Activated T-cell treated with anti-CD3 and anti-CD28 coated beads, Interleukin-2, amount 50 U/mL, for 4 hours (primary cell): ENCODE measurements around the gene CGB8. TPM values are rescaled to one million over a fixed set of nuclear protein-coding genes. Genes with fewer than 3 reads are reported as not detected.

Experiments used
- ATAC-seq, 2 donors: fragments of 200-7000 bp; cut with Tn5 transposase; one replicate each; pipeline ENCODE4 v1.10.0; 2021
- DNase-seq: peaks from one replicate; pipeline ENCODE4 v3.0.0-alpha.2; 2020
- H3K27me3 Mint-ChIP-seq: one replicate; pipeline ENCODE4 v1.8.0; 2021; ENCODE audit warnings: low read depth, mixed read lengths
- H3K36me3 Mint-ChIP-seq: one replicate; pipeline ENCODE4 v1.8.0; 2022; ENCODE audit warnings: mixed read lengths; ENCODE audit not compliant: insufficient read depth
- H3K4me1 Mint-ChIP-seq: one replicate; pipeline ENCODE4 v1.8.0; 2021; ENCODE audit warnings: low read depth, mixed read lengths
- H3K4me3 Mint-ChIP-seq: one replicate; pipeline ENCODE4 v1.8.0; 2021; ENCODE audit warnings: mild to moderate bottlenecking, moderate library complexity, mixed read lengths
- H3K9me3 Mint-ChIP-seq: one replicate; pipeline ENCODE4 v1.8.0; 2021; ENCODE audit warnings: mixed read lengths
- total RNA-seq, 3 donors: library from RNA; stranded (reverse); gene quantifications; one replicate each; pipeline ENCODE4 v1.2.1, GENCODE V29; 2021

Gene CGB8
- total RNA-seq, 3 donors from 2014 or later = not detected

DNA sequence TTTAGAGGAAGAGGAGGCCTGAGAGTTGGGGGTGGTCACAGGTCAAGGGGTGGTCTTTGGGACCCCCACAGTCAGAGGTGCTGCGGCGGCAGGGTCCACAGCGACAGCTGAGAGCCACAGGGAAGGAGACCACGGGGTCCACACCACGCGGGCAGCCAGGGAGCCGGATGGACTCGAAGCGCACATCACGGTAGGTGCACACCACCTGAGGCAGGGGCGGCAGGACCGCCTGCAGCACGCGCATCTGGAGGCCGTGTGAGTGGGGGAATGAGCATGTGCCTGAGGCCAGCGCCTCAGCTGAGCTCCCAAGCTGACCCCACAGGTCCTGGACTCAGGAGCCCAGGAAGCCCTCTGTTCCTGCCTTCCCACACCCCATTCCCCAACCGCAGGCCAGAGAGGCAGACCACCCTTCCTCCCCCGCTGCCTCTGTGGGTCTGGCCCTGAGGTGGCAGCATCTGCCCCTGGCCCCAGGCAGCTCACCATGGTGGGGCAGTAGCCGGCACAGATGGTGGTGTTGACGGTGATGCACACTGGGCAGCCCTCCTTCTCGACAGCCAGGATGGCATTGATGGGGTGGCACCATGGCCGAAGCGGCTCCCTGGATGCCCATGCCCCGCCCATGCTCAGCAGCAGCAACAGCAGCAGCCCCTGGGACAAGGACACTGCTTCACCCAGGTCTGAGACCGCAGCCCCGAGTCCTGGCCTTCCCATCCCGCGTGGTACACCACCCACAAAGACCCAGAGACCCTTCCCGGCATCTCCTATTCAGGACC is 32.7 kb downstream of the CGB8 start:
- Mint-ChIP-seq H3K4me3 (no peak overlapping the region), H3K4me1 (peaks cover 17% of the 10 kb centered on the region), H3K36me3 (peaks cover 5% of the 10 kb centered on the region), H3K9me3 (no peaks in the 10 kb centered on the region), H3K27me3 (peaks cover 3% of the 10 kb centered on the region)
- DNase-seq (no peak), ATAC-seq (no peak)

DNA sequence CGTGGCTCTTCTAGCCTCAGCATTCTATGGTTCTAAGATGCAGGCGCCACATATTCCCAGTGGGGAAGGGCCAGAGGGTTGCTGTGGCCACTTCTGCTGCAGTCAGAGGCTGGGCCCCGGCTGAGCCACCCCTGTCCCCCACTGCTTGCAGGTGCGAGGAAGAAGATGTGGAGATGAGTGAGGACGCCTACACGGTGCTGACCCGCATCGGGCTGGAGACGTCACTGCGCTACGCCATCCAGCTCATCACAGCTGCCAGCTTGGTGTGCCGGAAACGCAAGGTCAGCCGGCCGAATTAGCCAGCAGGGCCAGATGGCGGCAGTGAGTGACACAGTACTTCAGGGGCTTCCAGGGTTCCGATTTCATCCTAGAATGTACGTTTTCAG is 34.0 kb downstream of the CGB8 start:
- Mint-ChIP-seq H3K27me3 (peaks cover 3% of the 10 kb centered on the region), H3K36me3 (peaks cover 8% of the 10 kb centered on the region), H3K4me3 (no peak overlapping the region), H3K4me1 (peaks cover 10% of the 10 kb centered on the region), H3K9me3 (no peaks in the 10 kb centered on the region)
- ATAC-seq (no peak), DNase-seq (no peak)

DNA sequence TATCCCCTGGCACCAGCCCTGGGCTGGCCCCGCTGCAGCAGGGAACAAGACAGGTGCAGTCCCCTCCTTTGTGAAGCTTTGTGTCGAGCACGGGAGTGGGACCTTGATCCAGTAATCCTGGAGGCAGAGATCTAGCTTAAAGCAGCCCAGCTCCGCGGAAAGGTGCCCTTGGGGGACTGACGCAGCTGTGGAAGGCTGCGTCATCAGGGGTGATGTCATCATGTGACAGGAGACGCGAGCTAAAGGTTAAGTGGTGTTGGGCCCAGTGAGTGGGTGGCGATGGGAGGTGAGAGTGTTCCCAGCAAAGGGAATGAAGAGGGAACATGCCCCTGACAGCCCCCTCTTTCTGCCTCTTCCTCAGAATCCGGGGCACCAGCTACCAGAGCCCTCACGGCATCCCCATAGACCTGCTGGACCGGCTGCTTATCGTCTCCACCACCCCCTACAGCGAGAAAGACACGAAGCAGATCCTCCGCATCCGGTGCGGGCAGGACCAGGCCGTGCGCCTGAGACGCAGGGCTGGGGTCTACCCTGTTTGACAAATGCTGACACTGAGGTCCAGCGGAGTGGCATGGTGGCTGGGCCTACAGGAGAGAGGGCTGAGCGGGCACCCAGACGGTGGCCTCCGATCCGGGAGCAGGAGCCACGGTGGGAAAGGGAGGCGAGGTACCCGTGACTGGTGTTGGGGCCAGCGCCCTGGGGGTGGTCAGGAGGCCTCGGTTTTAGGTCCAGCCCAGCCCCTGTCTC is 34.6 kb downstream of the CGB8 start:
- Mint-ChIP-seq H3K27me3 (no peaks in the 10 kb centered on the region), H3K4me1 (peaks cover 9% of the 10 kb centered on the region), H3K4me3 (no peak overlapping the region), H3K9me3 (no peaks in the 10 kb centered on the region), H3K36me3 (peaks cover 8% of the 10 kb centered on the region)
- no peak for ATAC-seq
- DNase-seq = no peak

DNA sequence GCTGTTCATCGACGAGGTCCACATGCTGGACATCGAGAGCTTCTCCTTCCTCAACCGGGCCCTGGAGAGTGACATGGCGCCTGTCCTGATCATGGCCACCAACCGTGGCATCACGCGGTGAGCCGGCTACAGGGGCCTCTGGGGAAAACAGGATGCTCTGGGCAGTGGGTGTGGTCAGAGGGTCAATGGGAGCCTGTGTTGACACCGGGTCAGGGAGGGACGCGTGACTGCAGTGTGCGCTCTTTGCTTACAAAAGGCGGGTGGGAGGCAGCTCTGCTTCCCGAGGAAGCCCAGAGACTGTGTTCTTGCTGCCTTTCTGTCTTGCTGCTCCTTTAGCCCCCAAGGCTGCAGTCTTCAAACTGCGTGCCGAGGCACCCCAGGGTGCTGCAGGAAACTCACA is 37.7 kb downstream of the CGB8 start:
- H3K4me3 Mint-ChIP-seq = no peak overlapping the region
- ATAC-seq (no peak), DNase-seq (no peak)
- H3K9me3 Mint-ChIP-seq = no peaks in the 10 kb centered on the region
- H3K27me3 Mint-ChIP-seq = no peaks in the 10 kb centered on the region
- H3K4me1 Mint-ChIP-seq = no peaks in the 10 kb centered on the region
- H3K36me3 Mint-ChIP-seq = peaks cover 8% of the 10 kb centered on the region

DNA sequence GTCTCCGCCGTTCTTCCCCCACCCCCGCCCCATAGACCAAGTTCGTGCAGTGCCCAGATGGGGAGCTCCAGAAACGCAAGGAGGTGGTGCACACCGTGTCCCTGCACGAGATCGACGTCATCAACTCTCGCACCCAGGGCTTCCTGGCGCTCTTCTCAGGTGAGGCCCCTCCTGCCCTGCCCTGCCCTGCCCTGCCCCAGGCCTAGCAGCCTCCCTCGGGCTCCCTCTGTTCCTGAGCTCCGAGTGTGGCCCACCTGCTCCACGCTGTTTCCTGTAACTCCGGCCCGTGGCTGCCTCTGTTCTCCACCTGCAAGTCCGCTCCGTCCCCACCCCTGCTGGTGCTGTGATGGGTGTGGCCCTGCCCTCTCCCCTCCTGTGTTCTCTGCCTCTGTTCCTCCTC is 38.5 kb downstream of the CGB8 start:
- ATAC-seq (no peak), DNase-seq (no peak)
- Mint-ChIP-seq H3K4me1 (no peaks in the 10 kb centered on the region), H3K36me3 (peaks cover 7% of the 10 kb centered on the region), H3K4me3 (no peak overlapping the region), H3K27me3 (no peaks in the 10 kb centered on the region), H3K9me3 (no peaks in the 10 kb centered on the region)

DNA sequence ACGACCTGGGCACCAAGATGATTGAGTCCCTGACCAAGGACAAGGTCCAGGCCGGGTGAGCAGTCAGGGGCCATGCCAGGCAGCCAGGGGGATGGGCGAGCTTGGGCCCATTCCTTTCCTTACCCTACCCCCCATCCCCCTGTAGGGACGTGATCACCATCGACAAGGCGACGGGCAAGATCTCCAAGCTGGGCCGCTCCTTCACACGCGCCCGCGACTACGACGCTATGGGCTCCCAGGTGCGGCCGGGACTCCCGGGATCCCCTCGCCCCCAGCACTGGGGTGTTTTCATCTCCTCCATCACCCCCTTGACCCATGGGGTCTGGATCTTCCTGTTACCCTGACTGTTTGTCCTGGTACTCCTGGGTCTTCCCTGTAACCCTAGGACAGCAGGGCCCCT is 39.1 kb downstream of the CGB8 start:
- Mint-ChIP-seq H3K27me3 (no peaks in the 10 kb centered on the region), H3K36me3 (peaks cover 12% of the 10 kb centered on the region), H3K4me1 (no peaks in the 10 kb centered on the region), H3K9me3 (no peaks in the 10 kb centered on the region), H3K4me3 (no peak overlapping the region)
- ATAC-seq (no peak), DNase-seq (no peak)

DNA sequence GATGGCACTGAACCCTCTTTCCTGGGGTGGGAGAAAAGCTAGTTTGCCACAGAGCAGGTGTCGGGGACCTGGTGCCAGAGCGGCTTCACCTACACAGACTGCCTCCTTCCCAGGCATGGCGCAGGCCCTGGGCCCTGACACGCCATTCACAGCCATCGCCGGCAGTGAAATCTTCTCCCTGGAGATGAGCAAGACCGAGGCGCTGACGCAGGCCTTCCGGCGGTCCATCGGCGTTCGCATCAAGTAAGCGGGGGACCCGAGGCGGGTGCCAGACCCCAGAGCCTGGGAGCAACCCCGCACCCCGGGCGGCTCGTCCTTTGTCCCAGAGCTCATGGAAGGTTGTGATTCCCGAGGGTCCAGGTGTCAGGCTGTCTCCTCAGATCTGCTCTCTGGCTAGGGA is 42.0 kb downstream of the CGB8 start:
- no peak for DNase-seq
- Mint-ChIP-seq H3K27me3 (no peaks in the 10 kb centered on the region), H3K9me3 (no peaks in the 10 kb centered on the region), H3K4me3 (no peak overlapping the region), H3K4me1 (no peaks in the 10 kb centered on the region), H3K36me3 (peaks cover 14% of the 10 kb centered on the region)
- no peak for ATAC-seq

DNA sequence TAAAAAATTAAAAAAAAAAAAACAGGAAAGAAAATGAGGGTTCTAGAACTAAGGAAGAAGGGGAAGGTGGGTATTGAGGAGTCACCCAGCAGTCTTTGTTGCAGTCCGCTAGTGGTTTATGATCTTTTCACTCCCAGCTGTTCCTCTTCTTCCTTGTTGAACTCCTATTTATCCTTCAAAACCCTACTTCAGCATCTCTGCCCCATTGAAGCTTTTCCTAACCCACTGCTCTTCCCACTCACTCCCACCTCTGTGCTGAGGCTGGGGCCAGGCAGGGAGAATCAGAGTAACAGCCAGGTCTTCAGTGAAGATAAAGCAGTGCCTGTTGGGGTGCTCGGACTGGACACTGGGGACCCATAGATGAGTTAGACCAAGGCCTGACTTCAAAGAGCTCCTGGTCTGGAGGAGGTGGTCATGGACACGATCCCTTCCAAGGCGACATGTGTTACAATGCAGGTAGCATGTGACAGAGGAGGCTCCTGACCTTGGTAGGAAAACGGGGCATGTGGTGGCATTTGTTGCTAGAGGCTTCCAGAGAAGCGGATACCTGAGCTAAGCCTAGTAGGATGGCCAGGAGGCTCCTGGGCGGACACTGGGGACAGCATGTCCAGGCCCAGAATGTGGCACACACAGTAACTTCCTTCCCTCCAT is 43.8 kb downstream of the CGB8 start:
- DNase-seq (no peak), ATAC-seq (no peak)
- no peaks in the 10 kb centered on the region for H3K9me3 Mint-ChIP-seq
- no peak overlapping the region for H3K4me3 Mint-ChIP-seq
- H3K4me1 Mint-ChIP-seq = no peaks in the 10 kb centered on the region
- peaks cover 14% of the 10 kb centered on the region for H3K36me3 Mint-ChIP-seq
- H3K27me3 Mint-ChIP-seq = no peaks in the 10 kb centered on the region

DNA sequence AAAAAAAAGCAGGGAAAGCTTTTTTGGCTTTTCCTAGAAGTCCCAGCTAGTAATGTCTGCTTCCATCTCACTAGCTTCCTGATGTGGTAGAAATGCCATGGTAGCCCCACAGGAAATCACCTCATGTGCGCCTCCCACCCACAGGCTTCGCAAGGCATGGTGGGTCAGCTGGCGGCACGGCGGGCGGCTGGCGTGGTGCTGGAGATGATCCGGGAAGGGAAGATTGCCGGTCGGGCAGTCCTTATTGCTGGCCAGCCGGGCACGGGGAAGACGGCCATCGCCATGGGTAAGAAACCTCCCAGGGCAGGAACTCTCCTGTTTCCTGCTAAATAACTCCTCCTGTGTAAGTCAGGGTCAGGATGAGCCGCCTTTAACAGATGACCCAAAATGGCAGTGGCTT is 44.8 kb downstream of the CGB8 start:
- Mint-ChIP-seq H3K9me3 (no peaks in the 10 kb centered on the region), H3K4me3 (no peak overlapping the region), H3K4me1 (peaks cover 6% of the 10 kb centered on the region), H3K36me3 (peaks cover 20% of the 10 kb centered on the region), H3K27me3 (no peaks in the 10 kb centered on the region)
- ATAC-seq = no peak
- no peak for DNase-seq

DNA sequence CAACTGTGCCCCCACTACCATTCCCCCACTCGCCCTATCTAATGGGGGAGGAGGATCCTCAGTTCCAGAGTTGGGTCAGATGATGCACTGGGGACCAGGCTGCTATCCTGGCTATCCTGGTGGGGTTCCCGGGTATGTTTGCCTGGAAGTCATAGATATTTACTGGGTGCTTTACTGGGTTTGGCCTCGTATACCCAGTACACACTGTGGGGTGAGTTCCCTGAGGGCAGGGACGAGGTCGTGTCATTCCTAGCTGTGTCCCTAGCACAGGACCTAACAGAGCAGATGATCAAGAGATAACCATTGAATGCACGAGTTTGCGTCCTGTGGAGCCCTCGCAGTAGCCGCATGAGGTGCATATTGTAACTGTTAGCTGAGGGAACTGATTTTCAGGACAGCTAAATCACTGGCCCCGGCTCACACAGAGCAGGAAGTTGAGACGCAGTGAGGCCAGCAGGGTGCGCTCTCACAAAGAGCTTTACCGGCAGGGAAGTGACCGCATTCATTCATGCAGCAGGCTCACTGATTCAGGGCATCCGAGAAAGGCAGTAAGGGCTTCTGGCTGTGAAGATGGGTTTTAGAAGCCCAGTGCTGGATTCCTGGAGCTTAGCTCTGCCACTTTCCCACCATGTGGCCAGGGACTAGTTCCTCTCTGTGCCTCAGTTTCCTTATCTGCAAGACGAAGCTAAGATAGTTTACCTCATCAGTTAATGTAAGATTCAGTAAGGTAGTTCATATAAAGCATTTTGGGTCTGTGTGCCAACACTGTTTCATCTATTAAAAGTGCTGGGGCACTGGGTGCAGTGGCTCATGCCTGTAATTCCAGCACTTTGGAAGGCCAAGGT is 49.2 kb downstream of the CGB8 start:
- ATAC-seq = peak; percentile 80 to 96
- Mint-ChIP-seq H3K36me3 (peaks cover 22% of the 10 kb centered on the region), H3K27me3 (no peaks in the 10 kb centered on the region), H3K9me3 (no peaks in the 10 kb centered on the region), H3K4me1 (peaks cover 14% of the 10 kb centered on the region), H3K4me3 (no peak overlapping the region)
- DNase-seq = peak; percentile 65

DNA sequence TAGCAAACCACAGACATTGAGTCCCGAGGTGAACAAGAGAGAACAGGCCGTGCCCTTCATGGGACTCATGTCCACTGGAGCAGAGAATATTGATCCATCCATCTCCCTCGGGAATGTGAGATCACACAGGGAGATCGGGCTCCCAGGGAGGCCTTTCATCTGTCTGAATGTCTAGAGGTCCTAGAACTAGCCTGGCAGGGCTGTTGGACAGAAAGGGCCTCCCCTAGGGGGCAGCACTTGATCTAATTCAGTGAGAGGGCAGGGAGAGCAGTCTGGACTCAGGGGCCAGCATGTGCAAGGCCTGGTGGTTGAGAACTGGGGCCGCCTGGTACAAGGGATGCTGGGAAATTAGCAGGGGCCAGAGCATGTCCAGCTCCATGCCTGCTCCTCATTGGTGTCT is 50.9 kb downstream of the CGB8 start:
- ATAC-seq (no peak), DNase-seq (peak; percentile 43)
- Mint-ChIP-seq H3K4me3 (no peak overlapping the region), H3K27me3 (no peaks in the 10 kb centered on the region), H3K36me3 (peaks cover 21% of the 10 kb centered on the region), H3K9me3 (no peaks in the 10 kb centered on the region), H3K4me1 (peaks cover 22% of the 10 kb centered on the region)
